SK-N-MC (cell line): ENCODE measurements around the gene NUP62.

ENCODE experiments used
- EZH2 ChIP-seq: fragments of 200-600 bp; sonication (generic); IDR thresholded peaks from one replicate; pipeline ENCODE4 v1.6.1; 2017; ENCODE audit warnings: antibody characterized with exemption
- POLR2AphosphoS5 ChIP-seq: IDR thresholded peaks from 2 replicates; pipeline ENCODE4 v1.6.1; 2012; ENCODE audit warnings: mild to moderate bottlenecking, low read depth, low read length, borderline replicate concordance

GRCh38 chr19:49971991-49972411 is 42.7 kb upstream of the NUP62 start:
- TF ChIP-seq POLR2AphosphoS5, result no peak
- TF ChIP-seq EZH2, result no peak
